GM23338 (cell line): ENCODE measurements around the gene ARHGEF3. TPM values are rescaled to one million over a fixed set of nuclear protein-coding genes. Genes with fewer than 3 reads are reported as not detected.
A peak's percentile ranks its signal among the peaks of the same experiment; 100 is the strongest.

Experiments used
- ATAC-seq: fragments of 200-7000 bp; cut with Tn5 transposase; 3 replicates; pipeline ENCODE4 v1.9.1; 2020
- DNase-seq: peaks from one replicate; pipeline ENCODE4 v3.0.0-alpha.2; 2015; ENCODE audit warnings: low spot score
- H2AFZ ChIP-seq: fragments of 200-600 bp; sonication (generic); 2 replicates; pipeline ENCODE4 v1.8.0; 2016; ENCODE audit warnings: antibody characterized with exemption, mild to moderate bottlenecking, moderate library complexity
- H3F3A ChIP-seq: fragments of 200-600 bp; sonication (generic); replicated peaks from 2 replicates; pipeline ENCODE4 v1.8.0; 2017; ENCODE audit warnings: antibody characterized with exemption, mixed run types, low read depth
- H3K27ac ChIP-seq: fragments of 200-600 bp; sonication (generic); 2 replicates; pipeline ENCODE4 v1.6.1; 2016; ENCODE audit warnings: low read depth
- H3K27me3 ChIP-seq: fragments of 200-600 bp; sonication (generic); 2 replicates; pipeline ENCODE4 v1.8.0; 2016; ENCODE audit warnings: mild to moderate bottlenecking, mixed run types, moderate library complexity; ENCODE audit not compliant: insufficient read depth
- H3K36me3 ChIP-seq: fragments of 200-600 bp; sonication (generic); 2 replicates; pipeline ENCODE4 v1.8.0; 2016; ENCODE audit warnings: mild to moderate bottlenecking; ENCODE audit not compliant: insufficient read depth
- H3K4me1 ChIP-seq: fragments of 200-600 bp; sonication (generic); 2 replicates; pipeline ENCODE4 v1.8.0; 2016; ENCODE audit warnings: mild to moderate bottlenecking, moderate library complexity; ENCODE audit not compliant: insufficient read depth
- H3K4me2 ChIP-seq: fragments of 200-600 bp; sonication (generic); 2 replicates; pipeline ENCODE4 v1.7.1; 2017; ENCODE audit warnings: mixed run types
- H3K4me3 ChIP-seq: fragments of 200-600 bp; sonication (generic); 2 replicates; pipeline ENCODE4 v1.6.1; 2016; ENCODE audit warnings: mixed run types
- H3K79me2 ChIP-seq: fragments of 200-600 bp; sonication (generic); replicated peaks from 2 replicates; pipeline ENCODE4 v1.8.0; 2017; ENCODE audit warnings: mild to moderate bottlenecking; ENCODE audit not compliant: insufficient read depth
- H3K9me2 ChIP-seq: fragments of 200-600 bp; sonication (generic); 2 replicates; pipeline ENCODE4 v1.8.0; 2017; ENCODE audit not compliant: insufficient read depth
- H4K20me1 ChIP-seq: fragments of 200-600 bp; sonication (generic); replicated peaks from 2 replicates; pipeline ENCODE4 v1.8.0; 2017; ENCODE audit warnings: mild to moderate bottlenecking; ENCODE audit not compliant: insufficient read depth
- H3K27ac Mint-ChIP-seq: 2 replicates; pipeline ENCODE4 v1.8.0; 2020; ENCODE audit warnings: inconsistent platforms, mild to moderate bottlenecking, moderate library complexity, mixed read lengths
- H3K27me3 Mint-ChIP-seq: 3 replicates; pipeline ENCODE4 v1.8.0; 2022; ENCODE audit warnings: low read depth, mild to moderate bottlenecking, moderate library complexity, mixed read lengths, inconsistent platforms; ENCODE audit not compliant: insufficient read depth, poor library complexity
- H3K36me3 Mint-ChIP-seq: 3 replicates; pipeline ENCODE4 v1.8.0; 2021; ENCODE audit warnings: low read depth, mild to moderate bottlenecking, inconsistent platforms, moderate library complexity, mixed read lengths
- H3K4me1 Mint-ChIP-seq: 3 replicates; pipeline ENCODE4 v1.8.0; 2020; ENCODE audit warnings: mild to moderate bottlenecking, inconsistent platforms, mixed read lengths
- H3K4me3 Mint-ChIP-seq: 3 replicates; pipeline ENCODE4 v1.8.0; 2021; ENCODE audit warnings: moderate library complexity, mild to moderate bottlenecking, inconsistent platforms, mixed read lengths
- H3K9me3 Mint-ChIP-seq: 3 replicates; pipeline ENCODE4 v1.8.0; 2020; ENCODE audit warnings: moderate library complexity, mild to moderate bottlenecking, inconsistent platforms, mixed read lengths
- CREB1 ChIP-seq: fragments of 250-450 bp; sonication (Bioruptor Pico); IDR thresholded peaks from 2 replicates; pipeline ENCODE4 v1.5.0; 2020; ENCODE audit warnings: low read depth, mild to moderate bottlenecking, moderate library complexity
- CTCF ChIP-seq, 2 experiments: fragments of 200-600 bp in 1 of 2; sonication (generic) in 1 of 2; conservative IDR thresholded peaks; 2 replicates each; pipeline versions ENCODE4 v1.5.1 to v1.6.1; 2016 to 2017; ENCODE audit warnings: antibody characterized with exemption in 2 of 2, low read depth in 2 of 2, mild to moderate bottlenecking in 2 of 2, moderate library complexity in 1 of 2
- EZH2 ChIP-seq: fragments of 200-600 bp; sonication (generic); IDR thresholded peaks from one replicate; pipeline ENCODE4 v1.8.0; 2017; ENCODE audit warnings: antibody characterized with exemption, mild to moderate bottlenecking, low read depth; ENCODE audit not compliant: unreplicated experiment
- EZH2phosphoT487 ChIP-seq: fragments of 200-600 bp; sonication (generic); IDR thresholded peaks from one replicate; pipeline ENCODE4 v1.8.1; 2018; ENCODE audit warnings: antibody characterized with exemption; ENCODE audit not compliant: unreplicated experiment
- JUNB ChIP-seq: IDR thresholded peaks from one replicate; pipeline ENCODE4 v1.6.1; 2016; ENCODE audit warnings: antibody characterized with exemption; ENCODE audit not compliant: unreplicated experiment
- NANOG ChIP-seq: IDR thresholded peaks from 2 replicates; pipeline ENCODE4 v1.6.1; 2016; ENCODE audit warnings: antibody characterized with exemption, borderline replicate concordance
- POLR2AphosphoS5 ChIP-seq: IDR thresholded peaks from 2 replicates; pipeline ENCODE4 v1.6.1; 2016; ENCODE audit warnings: antibody characterized with exemption, low read depth
- REST ChIP-seq: IDR thresholded peaks from one replicate; pipeline ENCODE4 v1.6.1; 2018; ENCODE audit warnings: antibody characterized with exemption; ENCODE audit not compliant: unreplicated experiment
- STAT1 ChIP-seq: IDR thresholded peaks from one replicate; pipeline ENCODE4 v1.6.1; 2016; ENCODE audit warnings: antibody characterized with exemption; ENCODE audit not compliant: unreplicated experiment
- ZNF114 ChIP-seq: fragments of 250-450 bp; sonication (Bioruptor Pico); IDR thresholded peaks from 2 replicates; pipeline ENCODE4 v1.5.0; 2020; ENCODE audit warnings: mild to moderate bottlenecking, moderate library complexity
- ZNF331 ChIP-seq: fragments of 250-450 bp; sonication (Bioruptor Pico); IDR thresholded peaks from 2 replicates; pipeline ENCODE4 v1.5.0; 2020; ENCODE audit warnings: low read depth, mild to moderate bottlenecking, moderate library complexity
- polyA plus RNA-seq: library from polyadenylated mRNA; unstranded; fragments of >200 nt; fragmentation: Nextera tagmentation; extraction: Ambion mirVana; gene quantifications from 2 replicates; pipeline ENCODE4 v1.2.1, GENCODE V29; 2016
- total RNA-seq: library from RNA; depleted of rRNA; stranded (reverse); fragments of >200 nt; shearing (Covaris generic); gene quantifications from 2 replicates; pipeline ENCODE4 v1.2.3, GENCODE V29; 2014
- TF ChIP-seq, protein P1 (sequence below): IDR thresholded peaks from 2 replicates; pipeline ENCODE4 v1.6.1; 2016; ENCODE audit warnings: antibody characterized with exemption
- TF ChIP-seq, protein P2 (sequence below): fragments of 250-450 bp; sonication (Bioruptor Pico); IDR thresholded peaks from 2 replicates; pipeline ENCODE4 v1.5.0; 2020; ENCODE audit warnings: mild to moderate bottlenecking, moderate library complexity

ARHGEF3 gene
- total and polyA plus RNA-seq, 2 experiments from 2014 or later, result 5.0 to 5.1 TPM

GRCh38 chr3:56800832-56801661 lies 702 bp downstream of the ARHGEF3 start:
- H3K79me2 ChIP-seq, result no peaks in the 10 kb centered on the region
- H3K4me1 Mint-ChIP-seq, result peaks cover 15% of the 10 kb centered on the region
- H4K20me1 ChIP-seq, result no peaks in the 10 kb centered on the region; the same call in 1 of the 2 replicates
- H3K27me3 ChIP-seq, result peaks cover 10% of the 10 kb centered on the region; the same call in 1 of the 2 replicates
- peaks cover 6% of the 10 kb centered on the region; the same call in 1 of the 2 replicates for H3K4me1 ChIP-seq
- H3K27ac Mint-ChIP-seq, result no peak overlapping the region; the same call in 1 of the 2 replicates
- H2AFZ ChIP-seq, result peak overlapping the region; percentile 87
- H3K36me3 ChIP-seq, result no peaks in the 10 kb centered on the region
- H3K9me3 Mint-ChIP-seq, result no peaks in the 10 kb centered on the region
- H3K36me3 Mint-ChIP-seq, result no peaks in the 10 kb centered on the region
- H3K4me2 ChIP-seq, result peak overlapping the region; percentile 95
- no peaks in the 10 kb centered on the region for H3K9me2 ChIP-seq
- TF ChIP-seq ZNF331 (CRISPR knock-in tag), result no peak
- no peak for TF ChIP-seq CTCF (conservative IDR thresholded peaks at IDR 0.05; ENCODE audit: low read depth in 2 of 2)
- no peak for TF ChIP-seq REST
- TF ChIP-seq NANOG, result no peak
- TF ChIP-seq POLR2AphosphoS5, result no peak
- TF ChIP-seq STAT1, result no peak
- no peak for TF ChIP-seq ZNF114 (CRISPR knock-in tag)
- TF ChIP-seq, protein P1, sequence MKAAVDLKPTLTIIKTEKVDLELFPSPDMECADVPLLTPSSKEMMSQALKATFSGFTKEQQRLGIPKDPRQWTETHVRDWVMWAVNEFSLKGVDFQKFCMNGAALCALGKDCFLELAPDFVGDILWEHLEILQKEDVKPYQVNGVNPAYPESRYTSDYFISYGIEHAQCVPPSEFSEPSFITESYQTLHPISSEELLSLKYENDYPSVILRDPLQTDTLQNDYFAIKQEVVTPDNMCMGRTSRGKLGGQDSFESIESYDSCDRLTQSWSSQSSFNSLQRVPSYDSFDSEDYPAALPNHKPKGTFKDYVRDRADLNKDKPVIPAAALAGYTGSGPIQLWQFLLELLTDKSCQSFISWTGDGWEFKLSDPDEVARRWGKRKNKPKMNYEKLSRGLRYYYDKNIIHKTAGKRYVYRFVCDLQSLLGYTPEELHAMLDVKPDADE, result no peak
- TF ChIP-seq EZH2phosphoT487, result no peak
- TF ChIP-seq, protein P2, sequence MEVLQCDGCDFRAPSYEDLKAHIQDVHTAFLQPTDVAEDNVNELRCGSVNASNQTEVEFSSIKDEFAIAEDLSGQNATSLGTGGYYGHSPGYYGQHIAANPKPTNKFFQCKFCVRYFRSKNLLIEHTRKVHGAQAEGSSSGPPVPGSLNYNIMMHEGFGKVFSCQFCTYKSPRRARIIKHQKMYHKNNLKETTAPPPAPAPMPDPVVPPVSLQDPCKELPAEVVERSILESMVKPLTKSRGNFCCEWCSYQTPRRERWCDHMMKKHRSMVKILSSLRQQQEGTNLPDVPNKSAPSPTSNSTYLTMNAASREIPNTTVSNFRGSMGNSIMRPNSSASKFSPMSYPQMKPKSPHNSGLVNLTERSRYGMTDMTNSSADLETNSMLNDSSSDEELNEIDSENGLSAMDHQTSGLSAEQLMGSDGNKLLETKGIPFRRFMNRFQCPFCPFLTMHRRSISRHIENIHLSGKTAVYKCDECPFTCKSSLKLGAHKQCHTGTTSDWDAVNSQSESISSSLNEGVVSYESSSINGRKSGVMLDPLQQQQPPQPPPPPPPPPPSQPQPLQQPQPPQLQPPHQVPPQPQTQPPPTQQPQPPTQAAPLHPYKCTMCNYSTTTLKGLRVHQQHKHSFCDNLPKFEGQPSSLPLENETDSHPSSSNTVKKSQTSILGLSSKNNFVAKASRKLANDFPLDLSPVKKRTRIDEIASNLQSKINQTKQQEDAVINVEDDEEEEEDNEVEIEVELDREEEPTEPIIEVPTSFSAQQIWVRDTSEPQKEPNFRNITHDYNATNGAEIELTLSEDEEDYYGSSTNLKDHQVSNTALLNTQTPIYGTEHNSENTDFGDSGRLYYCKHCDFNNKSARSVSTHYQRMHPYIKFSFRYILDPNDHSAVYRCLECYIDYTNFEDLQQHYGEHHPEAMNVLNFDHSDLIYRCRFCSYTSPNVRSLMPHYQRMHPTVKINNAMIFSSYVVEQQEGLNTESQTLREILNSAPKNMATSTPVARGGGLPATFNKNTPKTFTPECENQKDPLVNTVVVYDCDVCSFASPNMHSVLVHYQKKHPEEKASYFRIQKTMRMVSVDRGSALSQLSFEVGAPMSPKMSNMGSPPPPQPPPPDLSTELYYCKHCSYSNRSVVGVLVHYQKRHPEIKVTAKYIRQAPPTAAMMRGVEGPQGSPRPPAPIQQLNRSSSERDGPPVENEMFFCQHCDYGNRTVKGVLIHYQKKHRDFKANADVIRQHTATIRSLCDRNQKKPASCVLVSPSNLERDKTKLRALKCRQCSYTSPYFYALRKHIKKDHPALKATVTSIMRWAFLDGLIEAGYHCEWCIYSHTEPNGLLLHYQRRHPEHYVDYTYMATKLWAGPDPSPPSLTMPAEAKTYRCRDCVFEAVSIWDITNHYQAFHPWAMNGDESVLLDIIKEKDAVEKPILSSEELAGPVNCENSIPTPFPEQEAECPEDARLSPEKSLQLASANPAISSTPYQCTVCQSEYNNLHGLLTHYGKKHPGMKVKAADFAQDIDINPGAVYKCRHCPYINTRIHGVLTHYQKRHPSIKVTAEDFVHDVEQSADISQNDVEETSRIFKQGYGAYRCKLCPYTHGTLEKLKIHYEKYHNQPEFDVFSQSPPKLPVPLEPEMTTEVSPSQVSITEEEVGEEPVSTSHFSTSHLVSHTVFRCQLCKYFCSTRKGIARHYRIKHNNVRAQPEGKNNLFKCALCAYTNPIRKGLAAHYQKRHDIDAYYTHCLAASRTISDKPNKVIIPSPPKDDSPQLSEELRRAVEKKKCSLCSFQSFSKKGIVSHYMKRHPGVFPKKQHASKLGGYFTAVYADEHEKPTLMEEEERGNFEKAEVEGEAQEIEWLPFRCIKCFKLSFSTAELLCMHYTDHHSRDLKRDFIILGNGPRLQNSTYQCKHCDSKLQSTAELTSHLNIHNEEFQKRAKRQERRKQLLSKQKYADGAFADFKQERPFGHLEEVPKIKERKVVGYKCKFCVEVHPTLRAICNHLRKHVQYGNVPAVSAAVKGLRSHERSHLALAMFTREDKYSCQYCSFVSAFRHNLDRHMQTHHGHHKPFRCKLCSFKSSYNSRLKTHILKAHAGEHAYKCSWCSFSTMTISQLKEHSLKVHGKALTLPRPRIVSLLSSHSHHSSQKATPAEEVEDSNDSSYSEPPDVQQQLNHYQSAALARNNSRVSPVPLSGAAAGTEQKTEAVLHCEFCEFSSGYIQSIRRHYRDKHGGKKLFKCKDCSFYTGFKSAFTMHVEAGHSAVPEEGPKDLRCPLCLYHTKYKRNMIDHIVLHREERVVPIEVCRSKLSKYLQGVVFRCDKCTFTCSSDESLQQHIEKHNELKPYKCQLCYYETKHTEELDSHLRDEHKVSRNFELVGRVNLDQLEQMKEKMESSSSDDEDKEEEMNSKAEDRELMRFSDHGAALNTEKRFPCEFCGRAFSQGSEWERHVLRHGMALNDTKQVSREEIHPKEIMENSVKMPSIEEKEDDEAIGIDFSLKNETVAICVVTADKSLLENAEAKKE, result no peak
- no peak for TF ChIP-seq JUNB
- TF ChIP-seq CREB1 (CRISPR knock-in tag), result no peak
- no peak for TF ChIP-seq EZH2
- DNase-seq (no peak), ATAC-seq (peak; percentile 21)
- H3K27ac ChIP-seq, result no peak overlapping the region
- H3K4me3 ChIP-seq, result peak overlapping the region; percentile 87
- H3F3A ChIP-seq, result no peaks in the 10 kb centered on the region
- H3K27me3 Mint-ChIP-seq, result peaks cover 8% of the 10 kb centered on the region
- H3K4me3 Mint-ChIP-seq, result peak overlapping the region; percentile 86
